ENCODE data around the gene ASAH2B.
"Not testable (repeated sequence)": the region's sequence is repeated elsewhere in the genome, so short reads cannot be mapped to it uniquely, and the experiment has no call there.

The ASAH2B gene

DNA sequence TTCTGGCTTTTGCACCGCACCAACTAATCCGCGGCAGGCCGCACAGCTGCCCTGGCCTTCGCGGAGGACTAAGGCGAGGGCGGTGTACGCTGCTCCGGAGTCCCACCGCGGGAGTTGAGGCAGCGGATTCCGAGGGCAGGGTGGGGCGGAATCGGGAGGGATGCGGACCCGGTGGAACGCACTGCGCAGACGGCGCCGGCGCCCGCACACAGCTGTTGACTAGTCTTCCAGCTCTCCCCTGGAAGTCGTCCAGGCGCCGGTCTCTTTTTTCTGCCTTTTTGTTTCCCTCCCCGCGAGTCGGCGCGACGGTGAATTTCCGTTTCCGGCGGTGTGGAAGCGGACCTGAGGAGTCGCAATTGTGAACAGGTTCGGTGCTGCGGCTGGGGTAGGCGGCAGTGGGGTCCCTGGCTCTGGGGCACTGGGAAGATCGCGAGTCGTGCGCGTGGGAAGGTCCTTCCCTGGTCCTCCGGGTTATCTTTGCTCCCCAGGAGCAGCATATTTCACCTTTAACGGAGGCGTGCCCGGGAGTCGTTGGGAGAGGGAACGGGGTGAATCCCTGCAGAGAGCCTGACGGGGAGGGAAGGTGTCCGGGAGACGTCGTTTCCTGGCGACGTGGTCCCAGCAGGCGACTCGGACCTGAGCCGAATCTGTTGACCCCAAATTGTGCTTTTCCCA, at the start of gene ASAH2B:
TSS of gene ASAH2B (plus strand) at position 319 of the 675 bp plus-strand sequence. CDS start 5,195 bp downstream, outside the sequence.
- ChIA-PET CTCF (no interaction called here), POLR2A (interaction anchor here (1.7 kb wide), 1 partner anchor 414 kb away, joined by 4 read pairs; no protein-coding TSS in a partner anchor)
- TF ChIP-seq, protein P1, sequence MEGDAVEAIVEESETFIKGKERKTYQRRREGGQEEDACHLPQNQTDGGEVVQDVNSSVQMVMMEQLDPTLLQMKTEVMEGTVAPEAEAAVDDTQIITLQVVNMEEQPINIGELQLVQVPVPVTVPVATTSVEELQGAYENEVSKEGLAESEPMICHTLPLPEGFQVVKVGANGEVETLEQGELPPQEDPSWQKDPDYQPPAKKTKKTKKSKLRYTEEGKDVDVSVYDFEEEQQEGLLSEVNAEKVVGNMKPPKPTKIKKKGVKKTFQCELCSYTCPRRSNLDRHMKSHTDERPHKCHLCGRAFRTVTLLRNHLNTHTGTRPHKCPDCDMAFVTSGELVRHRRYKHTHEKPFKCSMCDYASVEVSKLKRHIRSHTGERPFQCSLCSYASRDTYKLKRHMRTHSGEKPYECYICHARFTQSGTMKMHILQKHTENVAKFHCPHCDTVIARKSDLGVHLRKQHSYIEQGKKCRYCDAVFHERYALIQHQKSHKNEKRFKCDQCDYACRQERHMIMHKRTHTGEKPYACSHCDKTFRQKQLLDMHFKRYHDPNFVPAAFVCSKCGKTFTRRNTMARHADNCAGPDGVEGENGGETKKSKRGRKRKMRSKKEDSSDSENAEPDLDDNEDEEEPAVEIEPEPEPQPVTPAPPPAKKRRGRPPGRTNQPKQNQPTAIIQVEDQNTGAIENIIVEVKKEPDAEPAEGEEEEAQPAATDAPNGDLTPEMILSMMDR (IDR thresholded peaks at IDR 0.05; ENCODE audit: insufficient read depth, low read length, missing control alignments), result no peak
- no peak for DNase-seq (ENCODE audit: low read depth, low spot score)
- H3K4me3 ChIP-seq (ENCODE audit: low read depth, low read length), result peak within 1 kb of the TSS; percentile 85

DNA sequence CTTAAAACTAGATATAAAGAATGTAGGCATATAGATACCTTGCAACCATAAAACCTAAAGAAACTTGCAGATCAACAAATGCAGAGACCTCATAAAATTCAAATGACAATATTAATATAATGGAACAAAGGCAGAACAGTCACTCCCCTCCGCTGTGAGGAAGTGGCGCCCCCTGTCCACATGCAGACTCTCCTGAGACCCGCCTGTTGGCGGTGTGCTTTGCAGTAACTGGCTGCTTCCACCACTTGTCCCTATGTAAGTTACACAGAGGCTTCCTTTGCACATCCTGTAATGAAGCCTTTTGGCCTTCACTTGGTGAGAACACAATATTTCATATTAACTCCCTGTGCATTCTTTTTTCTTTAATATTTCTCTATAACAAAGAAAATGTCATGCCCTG, 41.9 kb upstream of the ASAH2B start:
- H3K4me3 ChIP-seq (ENCODE audit: low read depth, low read length); CTCF ChIA-PET; POLR2A ChIA-PET: not testable (repeated sequence)

DNA sequence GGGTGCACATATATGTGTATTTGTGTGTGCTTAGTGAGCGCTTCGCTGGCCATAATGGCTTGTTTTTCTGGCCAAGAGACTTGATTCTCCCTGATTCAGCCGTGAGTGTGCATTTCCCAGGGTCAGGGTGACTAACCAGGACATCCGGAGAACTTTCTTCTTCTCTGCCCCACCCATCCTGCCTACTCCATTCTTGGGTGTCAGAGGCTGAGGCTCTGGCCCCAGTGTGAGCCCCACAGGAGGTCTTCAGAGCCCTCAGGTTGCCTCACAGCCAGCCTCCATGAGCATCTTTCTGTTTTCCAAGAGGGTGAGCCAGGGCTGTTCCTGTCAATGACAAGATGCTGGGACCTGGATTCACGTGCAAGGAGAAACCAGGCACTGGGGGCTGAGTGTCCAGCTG, 37.8 kb upstream of the ASAH2B start:
- CTCF ChIA-PET; POLR2A ChIA-PET; DNase-seq (ENCODE audit: low read depth, low spot score); H3K4me3 ChIP-seq (ENCODE audit: low read depth, low read length): not testable (repeated sequence)

More for the DNA sequence above, 41.9 kb upstream of the ASAH2B start:
- not testable (repeated sequence) for DNase-seq (ENCODE audit: low read depth, low spot score)

DNA sequence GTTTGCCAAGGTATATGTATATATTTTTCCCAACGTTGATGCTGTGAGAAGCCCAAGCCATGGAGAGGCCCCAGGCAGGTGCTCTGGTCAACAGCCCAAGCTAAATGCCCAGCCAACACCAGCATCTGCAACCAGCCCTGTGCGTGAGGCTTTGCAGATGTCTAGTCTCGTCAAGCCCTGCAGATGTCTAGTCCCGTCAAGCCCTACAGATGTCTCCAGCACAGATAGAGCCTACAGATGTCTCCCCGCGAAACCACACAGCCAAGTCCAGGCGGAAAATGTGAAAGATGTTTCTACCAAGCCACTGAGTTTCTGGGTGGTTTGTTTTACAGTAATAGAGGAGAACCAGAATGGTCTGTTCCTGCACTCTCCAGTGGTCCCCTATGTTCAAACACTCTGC, 36.7 kb upstream of the ASAH2B start:
- DNase-seq (ENCODE audit: low read depth, low spot score); CTCF ChIA-PET; POLR2A ChIA-PET; H3K4me3 ChIP-seq (ENCODE audit: low read depth, low read length): not testable (repeated sequence)

DNA sequence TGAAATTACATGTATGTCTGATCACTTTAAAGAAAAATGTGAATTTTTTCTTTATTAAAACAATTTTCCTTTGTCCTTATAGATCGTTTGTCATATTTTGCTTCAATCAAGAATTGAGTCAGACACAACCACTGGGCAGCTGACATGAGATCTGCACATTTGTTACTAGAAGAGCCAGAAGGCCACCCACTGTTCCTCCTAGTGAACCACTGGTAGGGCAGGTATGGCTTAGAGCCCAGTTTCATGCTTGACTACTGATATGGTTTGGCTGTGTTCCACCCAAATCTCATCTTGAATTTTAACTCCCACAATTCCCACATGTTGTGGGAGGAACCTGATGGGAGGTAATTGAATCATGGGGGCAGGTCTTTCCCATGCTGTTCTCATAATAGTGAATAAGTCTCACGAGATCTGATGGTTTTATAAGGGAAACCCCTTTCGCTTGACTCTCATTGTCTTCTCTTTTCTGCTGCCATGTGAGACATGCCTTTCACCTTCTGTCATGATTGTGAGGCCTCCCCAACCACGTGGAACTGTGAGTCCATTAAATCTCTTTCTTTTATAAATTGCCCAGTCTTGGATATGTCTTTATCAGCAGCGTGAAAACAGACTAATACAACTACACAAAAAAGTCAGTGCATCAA, 35.2 kb upstream of the ASAH2B start:
- H3K4me3 ChIP-seq (ENCODE audit: low read depth, low read length); DNase-seq (ENCODE audit: low read depth, low spot score); POLR2A ChIA-PET; CTCF ChIA-PET: not testable (repeated sequence)

DNA sequence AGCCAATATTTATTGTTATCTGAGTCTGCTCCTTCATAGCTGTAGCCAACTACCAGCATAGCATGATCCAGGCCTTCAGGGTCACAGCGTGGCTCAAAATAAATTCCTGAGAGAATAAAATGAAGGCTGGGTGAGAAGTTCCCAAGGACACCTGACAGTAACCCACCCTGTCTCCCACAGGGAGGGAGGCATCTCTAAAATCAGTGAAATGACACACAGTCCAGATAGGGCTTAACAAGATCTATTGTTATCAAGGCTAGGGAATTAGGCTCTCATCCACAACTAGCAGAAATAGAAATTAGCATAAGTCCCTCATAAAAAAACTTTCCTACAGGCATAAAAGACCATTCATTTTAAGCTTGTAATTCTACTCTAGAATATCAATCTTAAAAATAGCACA, 33.7 kb upstream of the ASAH2B start:
- DNase-seq (ENCODE audit: low read depth, low spot score); POLR2A ChIA-PET; H3K4me3 ChIP-seq (ENCODE audit: low read depth, low read length); CTCF ChIA-PET: not testable (repeated sequence)

DNA sequence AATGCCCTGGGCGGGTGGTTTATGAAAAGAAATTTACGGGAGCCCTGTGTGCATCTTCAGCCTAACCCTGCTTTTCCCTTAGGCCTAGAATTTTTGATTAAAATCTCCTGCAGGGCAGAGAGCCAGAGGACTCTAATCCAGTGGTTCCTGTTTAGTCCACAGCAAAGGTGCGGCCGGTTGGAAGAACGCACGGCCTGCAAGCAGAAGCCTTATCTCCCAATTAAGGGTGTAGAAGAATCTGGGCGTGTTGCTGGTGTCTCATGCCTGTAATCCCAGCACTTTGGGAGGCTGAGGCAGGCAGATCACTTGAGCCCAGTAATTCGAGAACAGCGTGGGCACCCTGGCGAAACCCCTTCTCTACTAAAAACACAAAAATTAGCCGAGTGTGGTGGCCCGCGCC, 29.5 kb upstream of the ASAH2B start:
- H3K4me3 ChIP-seq (ENCODE audit: low read depth, low read length); CTCF ChIA-PET; DNase-seq (ENCODE audit: low read depth, low spot score); POLR2A ChIA-PET: not testable (repeated sequence)

DNA sequence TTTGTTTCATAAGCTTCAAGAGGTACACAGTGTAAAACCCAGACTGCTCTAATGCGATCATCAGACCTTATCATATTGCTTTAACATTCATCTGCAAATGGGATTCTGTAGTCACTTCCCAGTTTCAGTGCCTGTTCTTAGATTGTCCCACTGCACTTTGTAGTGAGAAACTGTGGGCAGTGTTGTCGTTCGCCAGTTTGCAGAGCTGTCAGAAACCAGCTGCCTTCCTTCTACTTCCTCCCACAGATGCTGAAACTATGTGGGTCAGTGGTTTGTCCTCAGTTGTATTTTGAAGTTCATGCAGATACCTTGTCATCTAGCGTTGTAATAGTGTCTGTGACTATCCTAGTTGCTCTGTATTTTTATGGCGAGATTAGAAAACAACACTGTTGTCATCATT, 15.9 kb upstream of the ASAH2B start:
- H3K4me3 ChIP-seq (ENCODE audit: low read depth, low read length); CTCF ChIA-PET; POLR2A ChIA-PET; DNase-seq (ENCODE audit: low read depth, low spot score): not testable (repeated sequence)

DNA sequence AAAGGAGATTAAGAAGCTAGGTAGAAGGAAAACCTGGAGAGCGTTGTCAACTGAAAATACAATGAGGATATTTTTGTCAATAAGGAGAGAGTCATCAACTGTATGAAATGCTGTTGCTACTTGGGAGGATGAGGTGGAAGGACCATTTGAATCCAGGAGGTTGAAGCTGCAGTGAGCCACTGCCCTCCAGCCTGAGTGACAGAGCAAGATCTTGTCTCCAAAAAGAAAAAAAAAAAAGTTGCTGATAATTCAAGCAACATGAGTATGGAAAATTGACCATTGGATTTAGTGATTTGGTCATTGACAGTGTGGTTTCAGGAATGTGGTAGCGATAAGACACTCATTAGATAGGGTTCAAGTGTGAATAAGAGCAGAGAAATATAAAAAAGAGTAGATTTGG, 11.6 kb upstream of the ASAH2B start:
- CTCF ChIA-PET; DNase-seq (ENCODE audit: low read depth, low spot score); POLR2A ChIA-PET: not testable (repeated sequence)

DNA sequence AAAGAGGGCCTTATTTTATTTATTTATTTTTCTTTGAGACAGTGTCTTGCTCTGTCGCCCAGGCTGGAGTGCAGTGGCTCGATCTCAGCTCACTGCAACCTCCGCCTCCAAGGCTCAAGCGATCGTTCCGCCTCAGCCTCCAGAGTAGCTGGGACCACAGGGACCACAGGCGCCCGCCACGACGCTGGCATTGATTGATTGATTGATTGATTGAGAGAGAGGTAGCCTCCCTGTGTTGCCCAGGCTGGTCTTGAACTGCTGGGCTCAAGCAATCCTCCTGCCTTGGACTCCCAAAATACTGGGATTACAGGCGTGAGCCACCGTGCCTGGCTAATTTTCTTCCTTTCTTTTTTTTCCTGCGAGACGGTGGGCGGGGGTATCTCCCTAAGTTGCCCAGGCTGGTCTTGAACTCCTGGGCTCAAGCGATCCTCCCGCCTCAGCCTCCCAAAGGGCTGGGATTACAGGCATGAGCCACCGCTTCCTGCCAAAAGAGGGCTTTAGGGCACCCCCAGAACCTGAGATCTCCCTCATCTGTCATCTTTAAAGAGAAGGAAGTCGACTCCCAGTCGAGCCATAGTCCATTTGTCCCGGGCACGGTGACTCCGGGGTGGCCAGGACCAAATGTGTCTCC, 634 bp upstream of the ASAH2B start:
- H3K4me3 ChIP-seq (ENCODE audit: low read depth, low read length), result peak overlapping the region; percentile 85
- DNase-seq (ENCODE audit: low read depth, low spot score); CTCF ChIA-PET: not testable (repeated sequence)
- POLR2A ChIA-PET, result interaction anchor here (1.7 kb wide), 1 partner anchor 414 kb away, joined by 4 read pairs; no protein-coding TSS in a partner anchor

More for the DNA sequence above, 11.6 kb upstream of the ASAH2B start:
- H3K4me3 ChIP-seq (ENCODE audit: low read depth, low read length), result not testable (repeated sequence)

DNA sequence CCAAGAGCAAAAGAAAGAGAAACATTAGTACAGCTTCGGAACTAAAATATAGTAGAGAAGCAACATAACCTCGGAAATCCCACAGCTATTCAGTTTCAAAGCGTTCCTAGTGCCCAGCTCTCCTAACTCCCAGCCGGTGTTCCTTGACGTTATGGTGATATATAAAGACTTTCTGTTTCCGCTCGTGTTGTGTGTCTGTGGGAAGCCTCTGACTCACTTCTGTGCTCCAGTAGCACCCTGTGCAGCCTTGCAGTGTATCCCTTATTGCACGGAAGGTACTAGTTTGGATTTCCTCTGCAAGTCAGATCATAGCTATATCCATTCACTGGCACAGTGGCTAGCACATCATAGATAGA, 535 bp downstream of the ASAH2B start:
- POLR2A ChIA-PET, result interaction anchor here (1.7 kb wide), 1 partner anchor 415 kb away, joined by 4 read pairs; no protein-coding TSS in a partner anchor
- DNase-seq (ENCODE audit: low read depth, low spot score), result no peak
- CTCF ChIA-PET, result no interaction called here
- TF ChIP-seq, protein P1 (IDR thresholded peaks at IDR 0.05; ENCODE audit: insufficient read depth, low read length, missing control alignments), result no peak
- H3K4me3 ChIP-seq (ENCODE audit: low read depth, low read length), result peak overlapping the region; percentile 85

DNA sequence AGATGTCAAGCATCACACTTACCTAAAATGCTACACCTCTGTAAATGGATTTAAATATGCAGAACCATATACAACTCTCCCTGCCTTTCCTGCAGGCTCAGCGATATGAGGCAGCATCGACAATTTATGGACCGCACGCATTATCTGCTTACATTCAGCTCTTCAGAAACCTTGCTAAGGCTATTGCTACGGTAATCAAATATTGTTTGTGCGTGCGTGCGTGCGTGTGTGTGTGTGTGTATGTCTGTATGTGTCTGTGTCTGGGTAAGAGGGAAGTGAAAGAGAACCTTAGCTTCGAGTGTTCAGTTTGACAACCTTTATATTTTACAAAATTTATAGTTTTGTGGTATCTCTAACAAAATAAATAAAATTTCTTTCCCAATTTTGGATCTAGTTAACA, 3.1 kb downstream of the ASAH2B start:
- POLR2A ChIA-PET, CTCF ChIA-PET: not testable (repeated sequence)

DNA sequence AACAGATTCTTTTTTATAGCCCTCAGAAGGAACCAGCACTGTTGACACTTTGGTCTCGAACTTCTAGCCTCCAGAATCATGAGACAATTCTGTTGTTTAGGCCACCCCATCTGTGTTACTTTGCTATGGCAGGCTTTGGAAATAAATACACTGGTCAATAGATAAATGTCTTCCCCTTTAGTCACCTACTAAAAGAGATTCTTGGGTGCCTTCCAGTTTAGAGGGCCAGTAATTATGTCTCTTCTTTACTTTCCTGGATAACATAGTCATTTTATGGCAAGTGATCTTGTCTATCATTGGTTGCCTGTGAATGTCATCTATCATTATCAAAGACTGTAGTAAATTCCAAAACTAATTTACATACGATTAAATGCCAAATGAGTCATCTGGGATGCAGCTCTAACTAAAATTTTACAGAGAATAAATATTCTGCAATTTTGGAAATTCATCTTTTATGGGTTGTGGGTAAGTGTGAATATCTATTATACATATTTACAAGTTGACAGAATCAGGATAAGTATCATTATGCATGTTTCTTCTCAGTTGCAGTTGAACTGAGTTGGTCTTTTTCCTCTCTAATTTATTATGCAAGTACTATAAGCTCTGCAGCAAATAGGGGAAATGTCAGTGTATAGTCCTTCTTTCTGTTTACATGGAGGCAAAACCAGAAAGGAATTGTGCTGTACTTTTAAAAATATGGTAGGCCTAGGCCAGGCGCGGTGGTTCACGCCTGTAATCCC, 27.2 kb downstream of the ASAH2B start:
- CTCF ChIA-PET; H3K4me3 ChIP-seq (ENCODE audit: low read depth, low read length); POLR2A ChIA-PET: not testable (repeated sequence)
- peak; percentile 36 for DNase-seq (ENCODE audit: low read depth, low spot score)

More for the DNA sequence above, 3.1 kb downstream of the ASAH2B start:
- not testable (repeated sequence) for H3K4me3 ChIP-seq (ENCODE audit: low read depth, low read length); DNase-seq (ENCODE audit: low read depth, low spot score)

DNA sequence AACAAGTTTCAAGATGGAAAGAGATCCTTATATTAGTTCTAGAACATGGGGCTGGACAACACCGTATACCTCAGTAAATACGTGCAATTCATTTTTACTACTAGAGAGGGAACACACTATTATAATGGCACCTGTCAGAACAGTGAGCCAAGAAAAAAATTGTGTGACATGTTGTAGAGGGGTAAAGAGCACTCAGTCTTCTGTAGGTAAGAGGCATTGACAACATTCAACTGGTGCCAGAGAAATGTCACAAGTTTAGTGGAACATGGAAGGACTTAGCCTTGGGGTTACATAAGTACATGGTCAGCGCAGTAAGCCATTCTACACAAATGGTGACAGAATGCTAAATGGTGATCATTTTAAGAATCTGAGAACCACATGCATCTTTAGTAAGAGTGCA, 32.3 kb downstream of the ASAH2B start:
- H3K4me3 ChIP-seq (ENCODE audit: low read depth, low read length); CTCF ChIA-PET; POLR2A ChIA-PET: not testable (repeated sequence)

More for the DNA sequence above, 32.3 kb downstream of the ASAH2B start:
- DNase-seq (ENCODE audit: low read depth, low spot score), result not testable (repeated sequence)

All from AG04449 (cell line).